ENCODE data around the gene RBPJL.

RBPJL gene

DNA sequence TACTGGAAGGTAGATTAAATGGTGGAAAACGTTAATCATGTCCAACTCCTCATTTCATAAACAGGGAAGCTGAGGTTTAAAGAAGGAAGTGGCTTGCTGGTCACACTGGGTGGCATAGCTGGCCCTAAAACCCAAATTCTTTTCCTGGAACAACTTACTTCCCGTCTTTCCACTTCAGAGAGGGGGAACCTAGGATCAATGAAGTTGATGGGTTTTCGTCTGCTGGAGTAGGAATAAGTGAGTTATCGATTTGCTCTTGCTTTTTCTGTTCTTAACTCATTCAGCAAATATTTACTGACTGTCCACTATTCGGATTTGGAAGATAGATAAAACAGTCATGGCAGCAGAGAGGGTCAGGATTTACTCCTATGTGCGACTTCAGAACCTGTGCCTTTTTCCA lies 55.2 kb downstream of the RBPJL start:
- H3K27ac Mint-ChIP-seq = no peak overlapping the region
- peaks cover 14 to 16% of the 10 kb centered on the region in 2 donors for H3K36me3 Mint-ChIP-seq
- no peak for ATAC-seq (replicated peaks)
- H3K27me3 Mint-ChIP-seq = peaks cover 0 to 12% of the 10 kb centered on the region in 2 donors
- H3K9me3 Mint-ChIP-seq = no peaks in the 10 kb centered on the region
- no peak for DNase-seq
- H3K4me1 Mint-ChIP-seq = peaks cover 30 to 45% of the 10 kb centered on the region in 2 donors
- H3K4me3 Mint-ChIP-seq = no peak overlapping the region

- ATAC-seq (replicated peaks) (peak; percentile 84 to 85), DNase-seq (peak; percentile 96)
- peak within 1 kb of the TSS; percentile 99 for H3K27ac Mint-ChIP-seq
- peaks cover 0 to 12% of the 10 kb centered on the region in 2 donors for H3K27me3 Mint-ChIP-seq
- H3K4me1 Mint-ChIP-seq = peaks cover 42 to 57% of the 10 kb centered on the region in 2 donors
- H3K36me3 Mint-ChIP-seq = peaks cover 26 to 29% of the 10 kb centered on the region in 2 donors
- H3K9me3 Mint-ChIP-seq = no peaks in the 10 kb centered on the region
- H3K4me3 Mint-ChIP-seq = peak within 1 kb of the TSS; percentile 94 to 98
Observed at GRCh38 chr20:45362804-45363610, 56.4 kb downstream of the RBPJL start, which contains the start of gene SYS1. SYS1 (plus strand) TSS chr20:45363156; CDS start chr20:45363532, 376 bp downstream.

DNA sequence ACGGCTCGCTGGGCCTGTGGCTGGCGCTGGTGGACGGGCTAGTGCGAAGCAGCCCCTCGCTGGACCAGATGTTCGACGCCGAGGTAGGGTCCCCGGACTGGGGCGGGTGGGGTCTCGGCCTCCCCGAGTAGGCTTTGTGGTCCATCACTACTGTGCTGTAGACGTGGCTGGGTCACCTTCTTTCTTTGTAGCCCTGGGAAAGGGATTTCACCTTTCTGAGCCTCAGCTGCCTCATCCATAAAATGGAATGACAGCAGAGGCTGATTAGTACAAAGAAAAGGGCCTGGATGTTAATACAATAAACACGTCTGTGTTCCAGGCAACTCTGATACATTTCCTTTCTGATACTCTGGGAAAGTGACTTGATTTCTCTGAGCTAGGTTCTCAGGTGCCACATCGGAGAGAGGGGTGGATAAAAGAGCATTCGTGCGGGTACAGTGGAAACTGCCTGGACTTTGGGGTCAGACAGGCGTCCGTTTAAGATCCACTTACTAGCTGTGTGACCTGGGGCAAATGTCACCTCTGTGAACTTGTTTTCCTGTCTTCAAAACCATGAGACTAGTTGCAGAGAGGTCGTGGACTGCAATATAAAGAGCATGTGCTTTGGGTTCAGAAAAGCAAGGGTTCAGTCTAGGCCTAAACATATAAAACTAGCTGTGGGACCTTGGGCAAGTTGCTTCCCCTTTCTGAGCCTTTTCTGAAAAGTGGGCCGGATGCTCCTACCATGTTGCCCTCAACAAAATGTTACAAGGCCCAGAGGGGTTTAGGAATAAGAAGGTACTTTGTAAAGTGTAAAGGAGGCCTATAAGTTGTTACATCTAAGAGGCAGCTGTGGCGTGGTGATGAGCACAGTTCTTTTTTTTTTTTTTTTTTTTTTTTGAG lies 57.2 kb downstream of the RBPJL start:
- Mint-ChIP-seq H3K4me3 (peak overlapping the region; percentile 94 to 98), H3K4me1 (peaks cover 46 to 58% of the 10 kb centered on the region in 2 donors)

DNA sequence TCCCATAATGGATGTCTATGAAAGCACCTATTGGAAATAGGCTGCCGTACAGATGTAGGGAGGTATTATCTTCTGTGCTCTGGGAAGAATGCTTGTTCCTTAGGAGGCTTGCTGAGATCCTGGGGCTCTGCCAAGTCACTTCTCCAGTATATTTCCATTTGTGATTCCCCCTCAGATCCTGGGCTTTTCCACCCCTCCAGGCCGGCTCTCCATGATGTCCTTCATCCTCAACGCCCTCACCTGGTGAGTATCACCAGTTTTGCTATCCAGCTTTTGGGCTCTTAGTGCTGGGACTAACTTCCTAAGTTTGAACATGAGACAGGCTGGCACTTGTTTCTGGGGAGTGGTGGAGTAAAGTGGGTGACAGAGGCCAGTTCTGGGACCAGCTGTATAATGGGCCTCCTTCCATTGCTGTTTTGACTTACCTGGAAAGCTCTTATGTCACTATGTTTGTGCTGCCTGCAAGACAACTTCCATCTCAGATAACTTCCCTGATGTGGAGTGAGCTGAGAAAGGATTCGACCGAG lies 58.9 kb downstream of the RBPJL start:
- no peaks in the 10 kb centered on the region for H3K9me3 Mint-ChIP-seq
- H3K36me3 Mint-ChIP-seq = peaks cover 34 to 41% of the 10 kb centered on the region in 2 donors
- DNase-seq (no peak), ATAC-seq (replicated peaks) (no peak)
- H3K27ac Mint-ChIP-seq = no peak overlapping the region
- no peaks in the 10 kb centered on the region for H3K27me3 Mint-ChIP-seq
- H3K4me3 Mint-ChIP-seq = peak overlapping the region; percentile 10 to 28
- H3K4me1 Mint-ChIP-seq = peaks cover 53 to 68% of the 10 kb centered on the region in 2 donors

More for the DNA sequence above, 57.2 kb downstream of the RBPJL start:
- Mint-ChIP-seq H3K27ac (peak overlapping the region; percentile 99), H3K36me3 (peaks cover 28 to 35% of the 10 kb centered on the region in 2 donors), H3K9me3 (no peaks in the 10 kb centered on the region), H3K27me3 (peaks cover 0 to 4% of the 10 kb centered on the region in 2 donors)
- no peak for DNase-seq
- ATAC-seq (replicated peaks) = no peak

GRCh38 chr20:45366192-45366591 lies 59.6 kb downstream of the RBPJL start:
- Mint-ChIP-seq H3K27ac (no peak overlapping the region), H3K4me1 (peaks cover 60 to 75% of the 10 kb centered on the region in 2 donors), H3K36me3 (peaks cover 37 to 48% of the 10 kb centered on the region in 2 donors)

DNA sequence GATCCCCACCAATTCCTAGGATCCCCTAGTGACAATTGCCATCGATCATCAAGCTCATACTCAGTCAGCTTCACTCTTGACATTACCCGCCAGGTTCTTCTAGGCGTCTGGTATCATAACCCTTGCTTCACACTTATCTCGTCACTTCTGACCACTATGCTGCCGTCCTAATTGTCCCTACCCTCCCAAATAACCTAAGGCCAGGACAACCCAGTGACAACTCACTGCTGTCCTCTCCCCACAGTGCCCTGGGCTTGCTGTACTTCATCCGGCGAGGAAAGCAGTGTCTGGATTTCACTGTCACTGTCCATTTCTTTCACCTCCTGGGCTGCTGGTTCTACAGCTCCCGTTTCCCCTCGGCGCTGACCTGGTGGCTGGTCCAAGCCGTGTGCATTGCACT lies 60.0 kb downstream of the RBPJL start:
- Mint-ChIP-seq H3K27ac (peak overlapping the region; percentile 98), H3K36me3 (peaks cover 37 to 51% of the 10 kb centered on the region in 2 donors), H3K27me3 (no peaks in the 10 kb centered on the region), H3K4me1 (peaks cover 63 to 76% of the 10 kb centered on the region in 2 donors), H3K4me3 (peak overlapping the region in 1 of 2 donors; percentile 21), H3K9me3 (no peaks in the 10 kb centered on the region)
- no peak for DNase-seq
- no peak for ATAC-seq (replicated peaks)

More at GRCh38 chr20:45366192-45366591, 59.6 kb downstream of the RBPJL start:
- H3K9me3 Mint-ChIP-seq = no peaks in the 10 kb centered on the region
- no peak overlapping the region for H3K4me3 Mint-ChIP-seq
- no peaks in the 10 kb centered on the region for H3K27me3 Mint-ChIP-seq
- no peak for DNase-seq
- ATAC-seq (replicated peaks) = no peak

DNA sequence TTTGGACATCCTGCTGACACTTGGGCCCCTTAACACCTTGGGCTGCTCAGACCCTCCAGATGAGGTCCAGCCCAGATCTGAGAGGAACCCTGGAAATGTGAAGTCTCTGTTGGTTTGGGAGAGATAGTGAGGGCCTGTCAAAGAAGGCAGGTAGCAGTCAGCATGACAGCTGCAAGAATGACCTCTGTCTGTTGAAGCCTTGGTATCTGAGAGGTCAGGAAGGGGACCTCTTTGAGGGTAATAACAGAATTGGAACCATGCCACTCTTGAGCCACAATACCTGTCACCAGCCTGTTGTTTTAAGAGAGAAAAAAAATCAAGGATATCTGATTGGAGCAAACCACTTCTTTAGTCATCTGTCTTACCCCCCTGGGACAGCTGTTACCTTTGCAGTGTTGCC lies 60.5 kb downstream of the RBPJL start:
- H3K4me1 Mint-ChIP-seq = peaks cover 65 to 79% of the 10 kb centered on the region in 2 donors
- no peaks in the 10 kb centered on the region for H3K27me3 Mint-ChIP-seq
- peak overlapping the region; percentile 98 for H3K27ac Mint-ChIP-seq
- H3K9me3 Mint-ChIP-seq = no peaks in the 10 kb centered on the region
- peaks cover 37 to 55% of the 10 kb centered on the region in 2 donors for H3K36me3 Mint-ChIP-seq
- H3K4me3 Mint-ChIP-seq = peak overlapping the region; percentile 19 to 21
- DNase-seq (no peak), ATAC-seq (replicated peaks) (no peak)
